Measurements from ENCODE around the gene CTRB1.

- TF ChIP-seq CTCF (IDR thresholded peaks at IDR 0.05) (no peak), POLR2A (IDR thresholded peaks at IDR 0.05) (no peak), POLR2AphosphoS5 (IDR thresholded peaks at IDR 0.05) (no peak), EP300 (IDR thresholded peaks at IDR 0.05) (no peak)
Observed at GRCh38 chr16:75225678-75226515, 7.1 kb downstream of the CTRB1 start.
